Aorta (tissue), 5 donors: ENCODE data around the gene SHROOM4. TPM values are rescaled to one million over a fixed set of nuclear protein-coding genes. Genes with fewer than 3 reads are reported as not detected.

Experiments
- ATAC-seq: fragments of 200-7000 bp; cut with Tn5 transposase; one replicate; pipeline ENCODE4 v1.9.1; 2022; ENCODE audit warnings: moderate library complexity; ENCODE audit not compliant: low FRiP score
- DNase-seq, 2 donors: peaks; one replicate each; pipeline ENCODE4 v3.0.0-alpha.2; 2020
- H3K27ac ChIP-seq, 2 donors: one replicate each; pipeline ENCODE4 v1.5.1; 2013; ENCODE audit warnings: low read length in 2 of 2, mild to moderate bottlenecking in 2 of 2, moderate library complexity in 2 of 2, control low read depth in 1 of 2, inconsistent platforms in 1 of 2, low read depth in 1 of 2
- H3K27me3 ChIP-seq, 2 donors: one replicate each; pipeline ENCODE4 v1.6.1; 2013; ENCODE audit warnings: control low read depth in 1 of 2, low read length in 1 of 2, mild to moderate bottlenecking in 1 of 2, moderate library complexity in 1 of 2; ENCODE audit not compliant: insufficient read depth in 2 of 2, control insufficient read depth in 1 of 2
- H3K36me3 ChIP-seq, 2 donors: one replicate each; pipeline ENCODE4 v1.6.1; 2013; ENCODE audit warnings: control low read depth in 1 of 2, low read length in 1 of 2, mild to moderate bottlenecking in 1 of 2; ENCODE audit not compliant: insufficient read depth in 2 of 2, control insufficient read depth in 1 of 2
- H3K4me1 ChIP-seq, 2 donors: one replicate each; pipeline ENCODE4 v1.6.1; 2013; ENCODE audit warnings: low read length in 2 of 2, control low read depth in 1 of 2, mild to moderate bottlenecking in 1 of 2, moderate library complexity in 1 of 2; ENCODE audit not compliant: insufficient read depth in 2 of 2, control insufficient read depth in 1 of 2
- H3K4me3 ChIP-seq, 2 donors: one replicate each; pipeline ENCODE4 v1.5.1; 2013; ENCODE audit warnings: low read length in 2 of 2, control low read depth in 1 of 2, mild to moderate bottlenecking in 1 of 2
- H3K9me3 ChIP-seq: one replicate; pipeline ENCODE4 v1.6.1; 2013; ENCODE audit warnings: mild to moderate bottlenecking, low read length; ENCODE audit not compliant: control insufficient read depth
- WGBS, 2 donors: extraction: QIAGEN DNeasy Blood & Tissue Kit; methylation state at CpG; one replicate each; pipeline ENCODE4 v1.1.7; 2013; 5-methylcytosine and 5-hydroxymethylcytosine counted together
- intact Hi-C, 2 donors: fragments of 100-400 bp; cut with DNase I; formaldehyde crosslinking; loops; one replicate each; pipeline versions ENCODE4 v1.14.2 to v1.15.0; 2022
- long read RNA-seq, 2 donors: library from polyadenylated mRNA; unstranded; transcript quantifications; one replicate each; pipeline ENCODE4 v2.0.0, GENCODE V29; 2020 to 2021
- polyA plus RNA-seq, 2 donors: library from polyadenylated mRNA; stranded (reverse); fragments of 200-250 nt; gene quantifications; one replicate each; pipeline ENCODE4 v1.2.3, GENCODE V29; 2013
- total RNA-seq, 2 donors: library from RNA; stranded (reverse); fragmentation: NEBNext Ultra II Directional; extraction: Animal tissue kit (Norgen Biotek cat#: 25700); gene quantifications; one replicate each; pipeline ENCODE4 v1.2.1, GENCODE V29; 2021
- donor health status: healthy with polysubstance abuse.
- donor health status: Bipolar disorder and iron deficiency.
- donor health status: DM: no; HTN: no; CAD: no.
- donor health status: DM: no; HTN: no; CAD: no.
- donor health status: DM: yes; HTN: yes; CAD: no.

Gene SHROOM4, protein sequence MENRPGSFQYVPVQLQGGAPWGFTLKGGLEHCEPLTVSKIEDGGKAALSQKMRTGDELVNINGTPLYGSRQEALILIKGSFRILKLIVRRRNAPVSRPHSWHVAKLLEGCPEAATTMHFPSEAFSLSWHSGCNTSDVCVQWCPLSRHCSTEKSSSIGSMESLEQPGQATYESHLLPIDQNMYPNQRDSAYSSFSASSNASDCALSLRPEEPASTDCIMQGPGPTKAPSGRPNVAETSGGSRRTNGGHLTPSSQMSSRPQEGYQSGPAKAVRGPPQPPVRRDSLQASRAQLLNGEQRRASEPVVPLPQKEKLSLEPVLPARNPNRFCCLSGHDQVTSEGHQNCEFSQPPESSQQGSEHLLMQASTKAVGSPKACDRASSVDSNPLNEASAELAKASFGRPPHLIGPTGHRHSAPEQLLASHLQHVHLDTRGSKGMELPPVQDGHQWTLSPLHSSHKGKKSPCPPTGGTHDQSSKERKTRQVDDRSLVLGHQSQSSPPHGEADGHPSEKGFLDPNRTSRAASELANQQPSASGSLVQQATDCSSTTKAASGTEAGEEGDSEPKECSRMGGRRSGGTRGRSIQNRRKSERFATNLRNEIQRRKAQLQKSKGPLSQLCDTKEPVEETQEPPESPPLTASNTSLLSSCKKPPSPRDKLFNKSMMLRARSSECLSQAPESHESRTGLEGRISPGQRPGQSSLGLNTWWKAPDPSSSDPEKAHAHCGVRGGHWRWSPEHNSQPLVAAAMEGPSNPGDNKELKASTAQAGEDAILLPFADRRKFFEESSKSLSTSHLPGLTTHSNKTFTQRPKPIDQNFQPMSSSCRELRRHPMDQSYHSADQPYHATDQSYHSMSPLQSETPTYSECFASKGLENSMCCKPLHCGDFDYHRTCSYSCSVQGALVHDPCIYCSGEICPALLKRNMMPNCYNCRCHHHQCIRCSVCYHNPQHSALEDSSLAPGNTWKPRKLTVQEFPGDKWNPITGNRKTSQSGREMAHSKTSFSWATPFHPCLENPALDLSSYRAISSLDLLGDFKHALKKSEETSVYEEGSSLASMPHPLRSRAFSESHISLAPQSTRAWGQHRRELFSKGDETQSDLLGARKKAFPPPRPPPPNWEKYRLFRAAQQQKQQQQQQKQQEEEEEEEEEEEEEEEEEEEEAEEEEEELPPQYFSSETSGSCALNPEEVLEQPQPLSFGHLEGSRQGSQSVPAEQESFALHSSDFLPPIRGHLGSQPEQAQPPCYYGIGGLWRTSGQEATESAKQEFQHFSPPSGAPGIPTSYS (N-terminal part only)
- total RNA-seq = 10 to 100 TPM; 10.0 to 16.4 TPM
- 1 to 10 TPM in 1 of 2 donors, under 1 TPM in 1; 0.38 to 5.1 TPM for polyA plus RNA-seq
- long read RNA-seq, donor 1, partial matches to known transcripts = 1 of 8 reads
- long read RNA-seq, donor 1, other reads (novel, unspliced or antisense) = 7 of 8 reads
- long read RNA-seq, donor 2, partial matches to known transcripts = 5 of 16 reads
- long read RNA-seq, donor 2, other reads (novel, unspliced or antisense) = 11 of 16 reads

DNA sequence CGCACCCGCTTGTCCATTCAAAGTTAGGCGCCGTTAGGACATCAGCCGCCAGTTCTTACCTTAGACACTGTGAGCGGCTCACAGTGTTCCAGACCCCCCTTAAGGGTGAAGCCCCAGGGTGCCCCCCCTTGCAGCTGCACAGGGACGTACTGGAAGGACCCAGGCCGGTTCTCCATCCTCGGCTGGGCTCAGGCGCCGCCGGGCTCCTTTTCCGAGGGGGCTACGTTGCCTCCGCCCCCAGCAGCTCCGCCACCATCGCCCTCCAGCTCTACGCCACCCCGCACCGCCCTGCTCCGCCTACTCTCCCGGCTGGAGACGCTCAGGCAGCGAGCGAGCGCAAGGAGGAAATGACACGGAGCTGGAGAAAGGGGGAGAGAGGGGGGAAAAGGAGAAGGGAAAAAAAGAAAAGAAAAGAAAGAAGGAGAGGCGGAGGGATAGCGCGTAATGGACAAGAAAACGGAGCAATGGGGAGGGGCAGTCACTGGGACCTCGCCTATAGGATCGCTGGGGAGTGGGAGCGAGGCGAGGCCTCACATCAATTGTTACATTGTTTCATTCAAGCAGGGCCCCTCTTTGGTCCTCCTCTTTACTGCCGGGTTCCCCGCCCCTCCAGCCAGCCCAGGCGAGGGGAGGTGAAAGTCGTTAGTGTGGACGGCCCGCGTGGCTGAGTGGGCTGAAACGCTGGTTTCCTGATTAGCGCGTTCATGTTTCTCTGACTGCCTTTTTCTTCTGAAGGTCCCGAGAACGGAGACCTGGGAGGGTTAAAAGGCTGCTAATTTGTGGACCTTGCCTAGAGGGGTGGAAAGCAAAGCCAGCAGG lies at the start of gene SHROOM4:
Gene SHROOM4, minus strand, starts transcription at position 352 of the 819 bp plus-strand sequence. Its CDS starts 176 bp downstream, at position 176.
- 0 to 25% methylated on average over 47 of the region's 47 CpGs for WGBS, 2 donors
- H3K27me3 ChIP-seq = no peaks in the 10 kb centered on the region
- DNase-seq = peak; percentile 71 to 86
- no peaks in the 10 kb centered on the region for H3K9me3 ChIP-seq
- no peaks in the 10 kb centered on the region for H3K4me1 ChIP-seq
- intact Hi-C loops = loop anchor here in 1 of 2 donors (5.0 kb wide), 1 partner anchor 117 kb away; no protein-coding TSS in a partner anchor
- peak within 1 kb of the TSS in 1 of 2 donors; percentile 22 for H3K27ac ChIP-seq
- no peaks in the 10 kb centered on the region for H3K36me3 ChIP-seq
- peak within 1 kb of the TSS; percentile 34 to 79 for H3K4me3 ChIP-seq
- peak; percentile 87 for ATAC-seq

DNA sequence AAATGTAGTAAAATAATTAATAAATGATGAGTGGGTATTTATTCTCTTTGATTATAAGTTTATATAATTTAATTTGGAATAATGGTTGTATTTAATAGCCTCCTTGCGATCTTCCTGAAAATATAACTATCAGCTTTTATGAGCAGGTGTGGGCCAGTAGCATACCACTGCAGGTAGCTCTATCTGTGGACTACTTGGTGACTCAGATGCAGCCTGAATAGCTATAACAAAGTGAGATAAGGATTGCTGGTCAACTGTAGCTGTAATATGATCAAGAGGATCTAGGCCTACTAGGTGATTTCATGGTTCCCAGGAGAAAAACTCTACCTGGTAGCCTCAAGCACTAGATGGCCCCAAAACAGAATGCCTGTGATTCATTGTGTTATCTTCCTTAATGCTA lies 49.5 kb upstream of the SHROOM4 start:
- 91 to 100% methylated on average over 1 of the region's 1 CpG for WGBS, 2 donors
- H3K27ac ChIP-seq = no peak overlapping the region
- intact Hi-C loops = no loop called here

DNA sequence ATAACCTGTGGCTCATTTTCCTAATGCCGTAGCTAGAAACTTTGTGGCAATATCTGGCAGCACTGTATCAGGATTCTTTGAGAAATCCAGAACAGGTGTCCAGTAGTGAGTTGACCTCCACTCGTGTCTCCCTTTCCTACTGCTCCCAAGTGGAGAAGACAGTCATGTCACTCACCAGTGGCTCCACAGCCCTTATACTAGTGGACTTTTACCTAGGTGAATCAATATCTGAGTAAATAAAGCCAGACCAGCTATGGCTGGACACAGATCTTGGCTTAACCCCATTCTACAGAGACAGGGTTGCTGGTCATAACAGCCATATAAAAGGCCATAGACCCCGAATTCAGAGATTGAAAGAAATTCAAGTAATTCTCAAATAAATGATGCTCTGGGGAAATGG lies 46.5 kb upstream of the SHROOM4 start:
- H3K36me3 ChIP-seq = no peaks in the 10 kb centered on the region
- H3K27ac ChIP-seq = no peak overlapping the region
- H3K4me1 ChIP-seq = no peaks in the 10 kb centered on the region
- no peaks in the 10 kb centered on the region for H3K27me3 ChIP-seq
- no peaks in the 10 kb centered on the region for H3K9me3 ChIP-seq
- no peak overlapping the region for H3K4me3 ChIP-seq
- intact Hi-C loops = no loop called here
- no peak for ATAC-seq
- WGBS, 2 donors = 75 to 90% methylated on average over 3 of the region's 3 CpGs
- no peak for DNase-seq

More for the DNA sequence above, 49.5 kb upstream of the SHROOM4 start:
- no peaks in the 10 kb centered on the region for H3K9me3 ChIP-seq
- DNase-seq (no peak), ATAC-seq (no peak)
- H3K4me1 ChIP-seq = no peaks in the 10 kb centered on the region
- H3K27me3 ChIP-seq = no peaks in the 10 kb centered on the region
- H3K4me3 ChIP-seq = no peak overlapping the region
- H3K36me3 ChIP-seq = no peaks in the 10 kb centered on the region

DNA sequence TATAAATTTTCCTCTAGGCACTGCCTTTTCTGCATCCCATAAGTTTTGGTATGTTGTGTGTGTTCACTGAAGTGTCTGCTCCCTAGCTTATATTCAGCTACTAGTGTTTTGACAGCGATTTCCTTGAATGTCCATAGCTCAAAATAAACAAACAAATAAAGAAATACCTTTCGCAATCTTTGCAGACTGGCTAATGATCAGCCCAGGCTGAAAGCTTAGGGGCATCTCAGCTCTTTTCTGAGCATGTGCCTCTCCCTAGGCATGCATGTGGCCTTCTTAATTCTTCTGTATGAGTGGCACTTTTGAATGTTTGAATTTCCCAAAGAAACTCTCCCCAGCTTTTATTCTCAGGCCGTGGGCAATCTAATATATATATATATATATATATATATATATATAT lies 44.6 kb upstream of the SHROOM4 start:
- H3K27me3 ChIP-seq = no peaks in the 10 kb centered on the region
- H3K9me3 ChIP-seq = no peaks in the 10 kb centered on the region
- WGBS, 2 donors = 59 to 87% methylated on average over 3 of the region's 3 CpGs
- no peak for DNase-seq
- intact Hi-C loops = no loop called here
- no peak overlapping the region for H3K4me3 ChIP-seq
- no peaks in the 10 kb centered on the region for H3K36me3 ChIP-seq
- no peaks in the 10 kb centered on the region for H3K4me1 ChIP-seq
- ATAC-seq = no peak
- H3K27ac ChIP-seq = no peak overlapping the region

DNA sequence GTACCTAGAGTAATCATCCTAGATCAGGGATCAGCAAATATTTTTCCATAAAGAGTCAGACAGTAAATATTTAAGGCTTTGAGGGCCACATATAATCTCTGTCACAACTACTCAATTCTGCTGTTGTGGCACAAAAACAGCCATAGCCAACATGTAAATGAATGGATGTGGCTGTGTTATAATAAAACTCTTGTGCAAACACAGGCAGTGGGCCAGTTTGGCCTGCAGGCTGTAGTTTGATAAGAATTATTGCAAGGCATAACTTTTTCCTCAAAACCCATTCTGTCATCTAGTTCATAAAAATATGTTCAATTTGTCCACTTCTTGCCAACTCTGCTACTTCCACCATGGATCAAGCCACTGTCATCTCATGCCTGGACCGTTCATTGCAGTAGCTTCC lies 39.4 kb upstream of the SHROOM4 start:
- intact Hi-C loops = no loop called here
- no peak overlapping the region for H3K4me3 ChIP-seq
- no peaks in the 10 kb centered on the region for H3K27me3 ChIP-seq
- H3K27ac ChIP-seq = no peak overlapping the region
- H3K9me3 ChIP-seq = no peaks in the 10 kb centered on the region
- 6 to 26% methylated on average over 1 of the region's 1 CpG for WGBS, 2 donors
- no peaks in the 10 kb centered on the region for H3K36me3 ChIP-seq
- no peaks in the 10 kb centered on the region for H3K4me1 ChIP-seq
- DNase-seq (no peak), ATAC-seq (no peak)

DNA sequence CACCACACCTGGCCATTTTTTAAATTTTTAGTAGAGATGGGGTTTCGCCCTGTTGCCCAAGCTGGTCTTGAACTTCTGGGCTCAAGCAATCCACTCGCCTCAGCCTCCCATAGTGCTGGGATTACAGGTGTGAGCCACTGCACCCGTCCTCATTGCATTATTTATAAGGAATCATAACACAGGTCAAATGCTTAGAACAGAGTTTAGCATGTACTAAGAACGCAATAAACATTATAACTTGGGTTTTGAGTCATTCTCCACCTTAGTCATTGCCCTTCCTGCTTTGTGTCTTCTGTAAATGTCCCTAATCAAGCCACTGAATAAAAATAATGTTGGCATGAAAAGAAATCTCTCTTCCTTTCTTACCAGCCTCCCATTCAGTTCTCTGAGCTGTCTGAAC lies 38.5 kb upstream of the SHROOM4 start:
- no peak for ATAC-seq
- Histone ChIP-seq H3K36me3 (no peaks in the 10 kb centered on the region), H3K4me1 (no peaks in the 10 kb centered on the region), H3K27ac (no peak overlapping the region), H3K9me3 (no peaks in the 10 kb centered on the region), H3K27me3 (no peaks in the 10 kb centered on the region), H3K4me3 (no peak overlapping the region)
- DNase-seq = no peak
- intact Hi-C loops = no loop called here
- WGBS, 2 donors = 75 to 94% methylated on average over 4 of the region's 4 CpGs

DNA sequence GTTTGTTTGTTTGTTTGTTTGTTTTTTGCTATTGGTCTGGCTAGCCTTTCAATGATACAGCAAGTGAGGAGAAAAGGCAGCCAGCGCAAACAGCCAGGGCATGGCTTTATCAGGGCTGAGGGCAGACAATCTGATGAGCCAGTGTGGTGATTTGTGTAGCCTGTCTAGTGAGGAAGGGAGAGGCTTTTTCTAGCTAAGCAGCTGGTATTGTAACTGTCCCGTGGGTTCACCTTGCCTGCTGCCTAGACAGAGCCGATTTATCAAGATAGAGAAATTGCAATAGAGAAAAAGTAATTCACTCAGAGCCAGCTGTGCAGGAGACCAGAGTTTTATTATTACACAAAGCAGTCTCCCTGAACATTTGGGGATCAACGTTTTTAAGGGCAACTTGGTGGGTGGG lies 28.2 kb upstream of the SHROOM4 start:
- 43 to 71% methylated on average over 4 of the region's 4 CpGs for WGBS, 2 donors
- ATAC-seq = no peak
- DNase-seq = no peak
- no peaks in the 10 kb centered on the region for H3K27me3 ChIP-seq
- no peaks in the 10 kb centered on the region for H3K36me3 ChIP-seq
- no peak overlapping the region for H3K4me3 ChIP-seq
- no peaks in the 10 kb centered on the region for H3K9me3 ChIP-seq
- H3K4me1 ChIP-seq = no peaks in the 10 kb centered on the region
- H3K27ac ChIP-seq = no peak overlapping the region
- intact Hi-C loops = no loop called here
